ENCODE results near the gene CFAP45. TPM values are rescaled to one million over a fixed set of nuclear protein-coding genes. Genes with fewer than 3 reads are reported as not detected.

Gene CFAP45
- total and polyA plus RNA-seq, 2 of the 8 experiments (the other 6 are each of a cell fraction or from before 2014, with no cell fraction given), result 0.05 TPM; not detected in 1

- TF ChIP-seq CREB1 (IDR thresholded peaks at IDR 0.05) (0 out of 2 replicates have a peak, but pooled peaks have one; percentile 7), JUND (IDR thresholded peaks at IDR 0.05; ENCODE audit: low read length) (peak; percentile 51), HDAC2 (IDR thresholded peaks at IDR 0.05; ENCODE audit: borderline replicate concordance in 1 of 2, low read depth in 2 of 2, low read length in 2 of 2) (no peak), KDM5A (IDR thresholded peaks at IDR 0.05; ENCODE audit: low read length) (no peak), CHD2 (IDR thresholded peaks at IDR 0.05; ENCODE audit: low read length) (peak; percentile 49; the same call in 1 of the 2 replicates)
Measured at GRCh38 chr1:159936273-159936904, 36.4 kb upstream of the CFAP45 start (continued).

Data from H1 (cell line).